Glutamatergic neuron (in vitro differentiated cells): ENCODE data around the gene IZUMO3. TPM values are rescaled to one million over a fixed set of nuclear protein-coding genes. Genes with fewer than 3 reads are reported as not detected.
A peak's percentile ranks its signal among the peaks of the same experiment; 100 is the strongest.
"Not testable (repeated sequence)": the region's sequence is repeated elsewhere in the genome, so short reads cannot be mapped to it uniquely, and the experiment has no call there.

Source experiments
- DNase-seq: peaks from one replicate; pipeline ENCODE4 v3.0.0; 2022
- H3K27ac Mint-ChIP-seq: one replicate; pipeline ENCODE4 v1.8.0; 2020; ENCODE audit warnings: mild to moderate bottlenecking, mixed read lengths, inconsistent platforms; ENCODE audit not compliant: unreplicated experiment
- H3K27me3 Mint-ChIP-seq: one replicate; pipeline ENCODE4 v1.8.0; 2020; ENCODE audit warnings: mild to moderate bottlenecking, moderate library complexity, mixed read lengths, inconsistent platforms; ENCODE audit not compliant: unreplicated experiment
- H3K36me3 Mint-ChIP-seq: one replicate; pipeline ENCODE4 v1.8.0; 2020; ENCODE audit warnings: mild to moderate bottlenecking, mixed read lengths, inconsistent platforms; ENCODE audit not compliant: unreplicated experiment
- H3K4me1 Mint-ChIP-seq: one replicate; pipeline ENCODE4 v1.8.0; 2020; ENCODE audit warnings: mild to moderate bottlenecking, low read depth, mixed read lengths, inconsistent platforms; ENCODE audit not compliant: unreplicated experiment
- H3K4me3 Mint-ChIP-seq: one replicate; pipeline ENCODE4 v1.8.0; 2020; ENCODE audit warnings: mild to moderate bottlenecking, mixed read lengths, inconsistent platforms; ENCODE audit not compliant: unreplicated experiment
- H3K9me3 Mint-ChIP-seq: one replicate; pipeline ENCODE4 v1.8.0; 2020; ENCODE audit warnings: mild to moderate bottlenecking, moderate library complexity, mixed read lengths, inconsistent platforms; ENCODE audit not compliant: unreplicated experiment
- total RNA-seq: library from RNA; stranded (reverse); fragmentation: NEBNext Ultra II Directional; extraction: Animal tissue kit (Norgen Biotek cat#: 25700); gene quantifications from one replicate; pipeline ENCODE4 v1.2.1, GENCODE V29; 2021; ENCODE audit not compliant: unreplicated experiment
- TF ChIP-seq, protein P1 (sequence below): fragments of 200-600 bp; sonication (generic); IDR thresholded peaks from one replicate; pipeline ENCODE4 v1.5.0; 2021; ENCODE audit not compliant: partially characterized antibody, unreplicated experiment

The IZUMO3 gene
- total RNA-seq, 1 donor from 2014 or later = not detected

DNA sequence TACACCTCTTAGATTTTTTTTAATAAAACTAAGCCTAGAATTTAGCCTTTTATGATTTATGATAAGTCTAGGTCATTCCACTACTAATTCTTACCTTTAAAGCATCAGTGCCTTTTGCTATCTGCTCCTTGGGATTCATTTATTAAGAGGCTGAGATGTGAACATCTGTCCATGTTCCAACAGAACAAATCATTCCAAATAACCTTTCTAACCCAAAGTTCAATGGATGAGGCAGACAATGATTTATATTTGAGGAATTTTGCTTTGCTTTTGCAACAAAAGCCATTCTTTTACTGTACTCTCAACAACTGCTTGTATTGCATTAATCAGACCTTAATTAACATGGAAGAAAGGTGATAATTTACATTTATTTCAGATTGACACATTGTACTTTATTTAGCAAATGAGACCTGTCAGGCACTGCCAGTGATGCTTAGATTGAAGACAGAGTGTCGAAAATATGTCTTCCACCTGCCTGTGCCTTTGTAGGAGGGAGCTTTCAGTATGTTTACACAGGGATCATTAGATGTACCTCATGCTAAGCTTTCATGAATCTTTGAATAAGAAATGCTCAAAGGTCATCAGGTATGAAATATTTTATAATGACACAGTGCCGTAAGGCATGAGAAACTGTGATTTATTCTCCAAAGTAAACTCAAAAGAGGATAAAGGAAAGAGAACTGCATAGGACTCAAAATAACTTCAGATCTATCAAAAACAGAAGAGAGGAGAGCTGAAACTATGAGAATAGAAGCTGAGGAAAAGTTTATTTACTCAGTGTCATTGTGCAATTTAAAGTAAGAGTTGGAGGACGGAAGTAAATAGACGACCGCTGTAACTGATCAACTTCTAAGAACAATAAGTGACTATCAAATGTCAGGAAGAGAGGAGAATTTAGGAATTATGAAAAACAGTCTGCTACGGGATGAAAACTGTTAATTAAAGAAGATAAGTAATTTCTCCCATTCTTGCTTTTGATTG lies 36.7 kb upstream of the IZUMO3 start:
- TF ChIP-seq, protein P1, sequence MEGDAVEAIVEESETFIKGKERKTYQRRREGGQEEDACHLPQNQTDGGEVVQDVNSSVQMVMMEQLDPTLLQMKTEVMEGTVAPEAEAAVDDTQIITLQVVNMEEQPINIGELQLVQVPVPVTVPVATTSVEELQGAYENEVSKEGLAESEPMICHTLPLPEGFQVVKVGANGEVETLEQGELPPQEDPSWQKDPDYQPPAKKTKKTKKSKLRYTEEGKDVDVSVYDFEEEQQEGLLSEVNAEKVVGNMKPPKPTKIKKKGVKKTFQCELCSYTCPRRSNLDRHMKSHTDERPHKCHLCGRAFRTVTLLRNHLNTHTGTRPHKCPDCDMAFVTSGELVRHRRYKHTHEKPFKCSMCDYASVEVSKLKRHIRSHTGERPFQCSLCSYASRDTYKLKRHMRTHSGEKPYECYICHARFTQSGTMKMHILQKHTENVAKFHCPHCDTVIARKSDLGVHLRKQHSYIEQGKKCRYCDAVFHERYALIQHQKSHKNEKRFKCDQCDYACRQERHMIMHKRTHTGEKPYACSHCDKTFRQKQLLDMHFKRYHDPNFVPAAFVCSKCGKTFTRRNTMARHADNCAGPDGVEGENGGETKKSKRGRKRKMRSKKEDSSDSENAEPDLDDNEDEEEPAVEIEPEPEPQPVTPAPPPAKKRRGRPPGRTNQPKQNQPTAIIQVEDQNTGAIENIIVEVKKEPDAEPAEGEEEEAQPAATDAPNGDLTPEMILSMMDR = no peak
- no peak overlapping the region for H3K27ac Mint-ChIP-seq
- H3K4me1 Mint-ChIP-seq = peaks cover 4% of the 10 kb centered on the region
- DNase-seq = no peak
- peaks cover 4% of the 10 kb centered on the region for H3K9me3 Mint-ChIP-seq
- H3K4me3 Mint-ChIP-seq = no peak overlapping the region
- H3K36me3 Mint-ChIP-seq = peaks cover 9% of the 10 kb centered on the region
- no peaks in the 10 kb centered on the region for H3K27me3 Mint-ChIP-seq

- not testable (repeated sequence) for H3K27ac Mint-ChIP-seq, DNase-seq, H3K4me1 Mint-ChIP-seq, H3K9me3 Mint-ChIP-seq, H3K27me3 Mint-ChIP-seq, H3K4me3 Mint-ChIP-seq, H3K36me3 Mint-ChIP-seq
Measured at GRCh38 chr9:24580005-24580404, 34.3 kb upstream of the IZUMO3 start.

DNA sequence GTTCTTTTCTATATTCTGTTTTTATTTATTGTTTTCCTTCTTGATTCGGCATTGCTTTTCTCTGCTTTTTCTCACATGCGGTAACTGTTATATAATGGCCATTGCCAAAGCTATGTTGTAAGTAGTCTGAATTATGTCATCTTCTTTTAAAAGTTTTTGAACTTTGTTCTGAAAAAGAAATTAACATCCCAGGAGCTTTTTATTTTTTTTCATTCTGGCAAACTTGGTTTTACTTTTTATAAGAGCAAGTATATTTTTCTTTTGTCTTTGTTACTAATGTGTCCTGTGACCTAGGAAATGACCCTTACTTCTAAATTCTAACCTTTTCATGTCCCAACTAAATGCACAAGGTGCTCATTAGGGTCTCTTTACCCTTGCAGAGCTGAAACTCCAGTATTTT lies 26.7 kb upstream of the IZUMO3 start:
- TF ChIP-seq, protein P1 = no peak
- H3K9me3 Mint-ChIP-seq = no peaks in the 10 kb centered on the region
- no peak for DNase-seq
- H3K4me1 Mint-ChIP-seq = peaks cover 12% of the 10 kb centered on the region
- H3K27ac Mint-ChIP-seq = no peak overlapping the region
- no peaks in the 10 kb centered on the region for H3K27me3 Mint-ChIP-seq
- no peak overlapping the region for H3K4me3 Mint-ChIP-seq
- H3K36me3 Mint-ChIP-seq = no peaks in the 10 kb centered on the region

DNA sequence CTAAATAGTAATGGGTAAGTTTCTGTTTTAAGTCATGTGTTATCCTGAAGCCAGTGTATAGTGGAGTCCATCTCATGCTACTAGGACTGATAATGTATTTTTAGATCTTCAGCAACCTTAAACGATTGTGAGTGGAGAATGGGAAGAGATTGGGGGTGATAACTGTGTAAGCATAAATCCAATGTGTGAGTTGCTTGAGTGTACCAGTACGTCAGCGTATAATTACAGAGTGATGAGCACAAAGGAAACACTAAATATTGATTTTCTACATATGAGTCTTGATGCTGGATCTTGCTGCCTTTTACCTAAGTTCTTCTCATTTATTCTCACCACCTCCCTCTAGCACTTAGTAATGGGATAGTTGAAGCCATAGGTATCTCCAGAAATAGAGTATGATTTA lies 16.3 kb upstream of the IZUMO3 start:
- Mint-ChIP-seq H3K4me3 (no peak overlapping the region), H3K27me3 (peaks cover 3% of the 10 kb centered on the region), H3K27ac (peak overlapping the region; percentile 19), H3K9me3 (peaks cover 7% of the 10 kb centered on the region), H3K4me1 (peaks cover 41% of the 10 kb centered on the region), H3K36me3 (no peaks in the 10 kb centered on the region)
- TF ChIP-seq, protein P1 = no peak
- no peak for DNase-seq

GRCh38 chr9:24553183-24553552 lies 7.5 kb upstream of the IZUMO3 start:
- TF ChIP-seq, protein P1 = no peak
- H3K36me3 Mint-ChIP-seq = no peaks in the 10 kb centered on the region
- no peaks in the 10 kb centered on the region for H3K9me3 Mint-ChIP-seq
- H3K27me3 Mint-ChIP-seq = no peaks in the 10 kb centered on the region
- peaks cover 17% of the 10 kb centered on the region for H3K4me1 Mint-ChIP-seq
- no peak overlapping the region for H3K4me3 Mint-ChIP-seq
- H3K27ac Mint-ChIP-seq = no peak overlapping the region
- DNase-seq = no peak
